NK-92 (cell line): ENCODE data around the gene NMNAT3.
"Not testable (repeated sequence)": the region's sequence is repeated elsewhere in the genome, so short reads cannot be mapped to it uniquely, and the experiment has no call there.

Source experiments
- DNase-seq: peaks from one replicate; lab custom pipeline; 2025; ENCODE audit not compliant: unreplicated experiment; lab: John Stamatoyannopoulos, UW

NMNAT3 gene

DNA sequence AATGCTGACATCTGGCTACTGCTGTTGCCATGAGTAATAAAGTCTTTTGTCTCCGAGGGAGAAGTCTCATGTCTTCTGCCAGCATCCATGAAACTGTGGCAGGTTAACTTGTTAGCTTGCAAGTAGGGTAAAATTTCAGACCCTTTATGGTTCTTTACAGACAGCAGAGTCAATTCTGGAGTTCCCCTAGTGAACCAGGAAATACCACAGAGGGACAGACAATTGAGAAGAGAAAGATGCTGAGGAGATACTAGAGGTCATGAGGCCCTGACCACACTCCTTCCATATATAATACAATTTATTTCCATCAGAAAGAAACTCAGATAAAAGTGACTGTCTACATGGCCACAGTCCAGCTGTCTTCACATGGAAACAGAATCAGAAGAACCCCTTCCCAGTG, 38.1 kb downstream of the NMNAT3 start:
- DNase-seq: no peak

DNA sequence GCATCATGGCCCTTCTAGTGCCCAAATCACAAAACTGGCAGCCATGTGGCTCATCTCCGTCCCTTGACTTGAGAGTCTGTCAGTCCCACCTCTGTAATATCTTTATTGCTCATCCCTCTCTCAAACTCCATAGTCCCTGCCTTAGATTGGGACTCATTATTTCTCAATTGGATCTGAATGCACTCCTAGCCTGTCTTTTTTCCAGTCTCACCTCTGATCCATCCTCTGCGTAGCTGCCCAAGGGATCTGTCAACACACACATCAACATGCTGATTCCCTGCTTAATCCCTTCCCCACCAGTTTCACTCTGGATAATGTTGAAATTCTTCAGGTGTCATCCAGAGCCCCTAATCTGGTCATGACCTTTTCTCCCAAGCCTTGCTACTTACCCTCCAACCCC, 39.3 kb downstream of the NMNAT3 start:
- DNase-seq: no peak

DNA sequence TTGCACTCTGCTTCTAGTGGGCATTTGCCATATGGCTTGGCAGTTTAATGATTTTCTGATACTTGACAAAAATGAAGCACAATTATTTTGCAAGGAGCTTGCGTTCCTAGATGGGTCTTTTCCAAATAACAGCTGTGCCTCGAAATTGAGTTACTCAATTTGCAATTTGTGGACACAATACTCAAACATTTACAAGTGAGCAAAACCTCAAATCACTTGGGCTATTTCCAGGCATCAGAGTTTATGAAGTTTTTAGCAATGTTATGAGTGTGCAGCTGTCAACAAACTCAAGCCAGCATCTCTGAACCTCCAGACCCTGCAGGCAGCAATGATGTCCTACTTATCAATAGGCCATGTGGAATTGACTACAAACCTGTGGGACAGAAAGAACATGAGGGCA, 41.3 kb downstream of the NMNAT3 start:
- DNase-seq: no peak

DNA sequence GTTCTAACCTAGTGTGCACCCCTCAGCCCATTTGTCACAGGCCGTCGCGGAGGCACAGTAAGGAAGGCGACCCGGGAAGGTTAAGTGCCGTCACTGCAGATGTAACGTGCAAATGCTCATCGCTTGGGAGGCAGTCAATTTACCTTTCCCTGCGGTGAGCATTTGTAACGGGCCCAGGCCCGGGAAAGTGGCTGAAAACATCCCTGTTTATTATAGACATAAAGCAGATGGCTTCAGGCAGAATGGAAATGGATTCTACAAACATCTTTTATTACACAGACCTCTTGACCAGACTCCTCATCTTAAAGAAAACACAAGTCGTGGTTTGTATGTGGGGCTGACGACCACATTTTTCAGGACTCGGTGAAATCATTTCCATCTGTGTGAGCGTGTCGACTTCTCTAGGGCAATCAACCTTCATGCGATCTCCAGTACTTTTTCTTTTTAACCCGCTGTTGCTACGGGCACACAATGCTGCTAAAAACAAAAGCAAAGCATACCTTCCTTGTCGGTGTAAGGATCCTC, 43.6 kb downstream of the NMNAT3 start:
- DNase-seq: no peak

DNA sequence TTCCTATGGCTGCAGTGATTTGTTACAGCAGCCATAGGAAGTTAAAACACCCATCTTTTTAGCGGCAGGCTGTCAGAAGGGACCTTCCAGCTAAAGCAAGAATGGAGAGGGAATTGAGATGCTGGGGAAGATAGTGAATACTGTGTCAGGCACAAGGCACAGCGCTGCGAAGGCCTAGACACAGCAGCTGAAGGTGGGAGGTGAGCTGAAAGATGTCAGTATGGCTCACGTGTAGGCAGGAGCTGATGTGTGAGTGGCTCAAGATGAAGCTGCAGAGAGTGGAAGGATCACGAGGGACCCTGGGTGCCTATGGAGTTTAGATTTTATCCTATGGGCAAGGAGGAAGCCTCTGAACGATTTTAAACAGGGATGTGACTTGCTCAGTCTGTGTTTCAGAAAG, 44.3 kb downstream of the NMNAT3 start:
- no peak for DNase-seq

DNA sequence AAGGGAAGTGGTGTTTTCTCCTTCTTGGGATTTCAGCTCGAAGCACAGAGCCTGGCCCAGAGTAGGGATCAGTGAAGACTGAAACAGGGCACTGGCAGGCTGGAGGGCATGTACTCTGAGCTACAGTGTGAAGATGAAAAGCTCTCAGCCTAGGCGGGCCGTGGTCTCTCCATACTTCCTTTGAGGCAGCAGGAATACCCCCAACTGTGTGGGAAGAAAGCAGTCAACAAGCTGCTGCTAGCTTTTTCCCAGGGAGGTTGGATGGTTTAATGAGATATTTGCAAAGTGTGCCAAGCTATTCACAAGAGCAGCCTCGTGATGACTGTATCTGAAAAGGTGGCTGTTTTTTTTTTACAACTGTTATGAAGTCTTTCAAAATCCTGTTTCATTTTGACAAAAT, 47.2 kb downstream of the NMNAT3 start:
- no peak for DNase-seq

DNA sequence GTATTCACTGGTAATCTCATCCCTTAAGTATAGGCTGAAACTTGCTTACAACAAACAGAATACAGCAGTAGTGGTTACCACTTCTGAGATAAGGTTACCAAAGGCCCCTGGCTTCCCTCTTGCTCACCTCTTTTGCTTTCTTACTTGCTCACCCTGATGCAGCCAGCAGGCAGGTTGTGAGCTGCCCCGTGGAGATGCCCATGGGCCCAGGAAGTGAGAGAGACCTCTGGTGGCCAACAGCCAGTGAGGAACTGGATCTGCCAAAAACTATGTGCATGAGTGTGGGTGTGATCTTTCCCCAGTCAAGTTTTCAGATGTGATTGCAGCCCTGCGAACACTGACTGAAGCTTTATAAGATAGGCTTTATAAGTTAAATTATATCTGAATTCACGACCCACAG, 48.7 kb downstream of the NMNAT3 start:
- DNase-seq: no peak

DNA sequence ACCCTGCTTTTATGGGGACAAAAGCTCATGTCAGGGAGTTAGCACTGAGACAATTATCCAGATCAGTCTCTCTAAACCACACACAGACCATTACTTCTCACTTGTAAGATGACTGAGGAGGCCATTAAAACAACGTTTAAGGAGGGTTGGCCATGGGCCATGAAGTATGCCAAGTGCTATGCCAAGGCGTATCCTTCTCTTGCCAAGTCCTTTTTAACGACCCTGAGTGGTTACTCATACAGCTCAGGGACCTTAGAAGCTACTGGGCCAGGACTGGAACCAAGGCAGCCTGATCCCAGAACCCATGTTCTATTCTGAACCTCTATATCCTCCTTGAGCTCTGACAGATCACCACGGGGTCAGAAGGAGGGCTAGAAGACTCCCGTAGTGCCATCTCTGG, 50.0 kb downstream of the NMNAT3 start:
- no peak for DNase-seq

DNA sequence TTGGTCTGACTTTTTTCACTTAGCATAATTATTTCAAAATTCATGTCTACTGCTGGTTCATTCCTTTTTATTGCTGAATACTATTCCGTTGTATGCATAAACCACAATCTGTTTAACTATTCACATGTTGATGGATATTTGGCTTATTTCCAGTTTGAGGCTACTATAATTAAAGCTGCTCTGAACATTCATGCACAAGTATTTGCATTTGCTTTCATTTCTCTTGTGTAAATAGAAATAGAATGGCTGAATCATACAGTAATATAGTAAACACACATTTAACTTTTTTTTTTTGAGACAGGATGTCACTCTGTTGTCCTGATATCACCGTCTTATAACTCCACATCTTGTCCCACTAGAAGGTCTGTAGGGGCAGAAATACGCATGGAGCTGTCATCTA, 57.3 kb downstream of the NMNAT3 start:
- DNase-seq: no peak

DNA sequence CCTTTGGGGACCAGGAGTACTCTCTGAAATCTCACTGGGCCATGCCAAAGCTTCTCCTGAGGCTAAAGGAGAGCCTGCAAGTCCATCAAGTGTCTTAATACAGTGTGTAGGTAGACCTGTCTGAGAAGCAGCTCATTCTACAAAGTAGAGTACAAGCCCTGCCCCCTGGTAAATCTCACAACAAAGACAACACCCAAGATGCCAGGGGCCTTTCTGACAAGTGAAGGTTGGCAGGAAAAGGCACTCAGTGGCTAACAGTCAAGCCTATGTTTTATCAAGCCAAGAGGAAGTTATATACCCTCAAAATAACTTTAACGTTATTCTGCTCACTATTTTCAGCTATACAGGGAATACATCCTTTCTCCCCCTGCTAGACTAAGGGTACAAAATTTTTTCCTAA, 58.3 kb downstream of the NMNAT3 start:
- no peak for DNase-seq

DNA sequence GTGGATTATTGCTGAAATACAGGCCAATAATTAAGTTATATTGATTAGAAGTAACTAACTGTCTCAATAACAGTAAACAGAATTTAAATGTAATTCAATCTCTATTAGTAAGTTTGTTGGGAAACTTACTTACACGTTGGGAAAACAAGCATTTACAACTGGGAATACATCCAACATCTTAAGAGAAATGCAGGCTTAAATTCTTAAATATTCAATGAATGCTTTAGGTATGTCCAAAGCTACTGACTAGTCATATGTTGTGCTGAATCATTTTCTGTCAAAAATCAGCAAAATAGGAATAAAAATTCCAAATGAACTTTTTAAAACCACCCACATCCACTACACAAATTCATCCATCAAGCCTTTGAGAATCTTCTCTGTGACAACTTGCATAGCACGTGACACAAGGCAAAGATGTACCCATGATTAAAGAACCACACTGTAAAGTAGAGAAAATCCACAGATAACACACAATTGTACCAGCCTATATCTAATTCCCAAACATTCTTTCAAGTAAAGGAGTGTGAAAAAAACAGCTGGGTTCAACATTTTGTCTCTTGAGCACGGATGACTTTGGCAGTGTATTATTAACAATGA, 60.0 kb downstream of the NMNAT3 start:
- DNase-seq: no peak

DNA sequence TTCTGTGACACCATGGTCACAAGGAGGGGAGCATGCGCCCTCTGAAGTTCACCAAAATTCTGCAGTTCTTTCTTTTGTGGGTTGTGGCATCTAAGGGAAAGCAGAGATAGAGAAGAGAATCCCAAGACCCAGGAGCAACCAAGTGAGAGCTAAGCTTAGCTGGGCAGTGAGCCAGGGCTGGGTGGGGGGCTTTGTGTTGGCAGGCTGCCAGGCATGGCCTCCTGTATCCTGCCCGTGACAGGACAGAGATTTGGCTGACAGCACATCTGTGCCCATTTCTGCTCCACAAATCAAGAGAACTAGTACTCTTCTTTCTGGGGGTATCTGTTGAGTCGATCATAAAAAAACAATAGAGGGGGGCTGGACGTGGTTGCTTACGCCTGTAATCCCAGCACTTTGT, 66.2 kb downstream of the NMNAT3 start:
- no peak for DNase-seq

DNA sequence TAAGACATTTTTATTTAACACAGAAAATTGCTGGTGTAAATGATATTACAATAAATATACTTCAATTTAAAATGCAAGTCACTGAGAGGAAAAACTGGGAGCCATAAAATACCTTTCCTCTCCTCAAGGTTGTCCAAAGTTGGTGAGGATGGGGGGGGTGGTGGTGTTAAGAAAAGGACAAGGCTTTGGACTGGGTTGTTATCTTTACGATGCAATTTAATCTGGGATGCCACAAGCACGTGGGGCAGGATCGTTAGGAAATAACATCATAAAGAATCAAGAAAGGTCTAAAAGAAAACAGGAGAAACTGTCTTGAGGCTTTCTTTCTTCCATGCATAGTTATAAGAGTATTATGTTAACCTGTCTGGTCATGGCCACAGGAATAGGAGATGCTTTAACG, 66.9 kb downstream of the NMNAT3 start:
- DNase-seq: no peak

DNA sequence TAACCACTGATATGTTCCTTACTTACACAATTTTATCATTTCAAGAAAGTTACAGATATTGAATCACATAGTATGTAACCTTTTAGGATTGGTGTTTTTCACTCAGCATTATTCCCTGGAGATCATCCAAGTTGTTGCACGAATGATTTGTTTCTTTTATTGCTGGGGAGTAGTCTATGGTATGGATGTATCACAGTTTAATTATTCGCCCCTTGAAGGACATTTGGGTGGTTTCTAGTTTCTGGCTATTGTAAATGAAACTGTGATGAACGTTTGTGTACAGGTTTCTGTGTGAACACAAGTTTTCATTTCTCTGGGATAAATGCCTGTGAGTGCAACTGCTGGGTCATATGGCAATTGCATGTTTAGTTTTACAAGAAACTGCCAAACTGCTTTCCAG, 68.8 kb downstream of the NMNAT3 start:
- no peak for DNase-seq

DNA sequence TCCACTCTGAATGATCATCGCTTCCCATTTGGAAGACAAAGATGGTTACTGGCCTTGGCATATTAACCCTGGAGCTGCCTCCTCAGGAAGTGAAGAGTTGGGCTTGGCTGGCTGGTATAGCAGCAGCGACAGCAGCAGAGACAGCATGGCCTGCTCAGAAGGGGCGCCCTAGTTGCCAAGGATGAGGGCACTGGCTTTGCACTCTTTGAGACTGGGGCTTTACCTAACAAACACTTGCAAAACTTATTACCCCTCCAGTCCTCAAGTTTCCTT, 69.7 kb downstream of the NMNAT3 start:
- DNase-seq: no peak

DNA sequence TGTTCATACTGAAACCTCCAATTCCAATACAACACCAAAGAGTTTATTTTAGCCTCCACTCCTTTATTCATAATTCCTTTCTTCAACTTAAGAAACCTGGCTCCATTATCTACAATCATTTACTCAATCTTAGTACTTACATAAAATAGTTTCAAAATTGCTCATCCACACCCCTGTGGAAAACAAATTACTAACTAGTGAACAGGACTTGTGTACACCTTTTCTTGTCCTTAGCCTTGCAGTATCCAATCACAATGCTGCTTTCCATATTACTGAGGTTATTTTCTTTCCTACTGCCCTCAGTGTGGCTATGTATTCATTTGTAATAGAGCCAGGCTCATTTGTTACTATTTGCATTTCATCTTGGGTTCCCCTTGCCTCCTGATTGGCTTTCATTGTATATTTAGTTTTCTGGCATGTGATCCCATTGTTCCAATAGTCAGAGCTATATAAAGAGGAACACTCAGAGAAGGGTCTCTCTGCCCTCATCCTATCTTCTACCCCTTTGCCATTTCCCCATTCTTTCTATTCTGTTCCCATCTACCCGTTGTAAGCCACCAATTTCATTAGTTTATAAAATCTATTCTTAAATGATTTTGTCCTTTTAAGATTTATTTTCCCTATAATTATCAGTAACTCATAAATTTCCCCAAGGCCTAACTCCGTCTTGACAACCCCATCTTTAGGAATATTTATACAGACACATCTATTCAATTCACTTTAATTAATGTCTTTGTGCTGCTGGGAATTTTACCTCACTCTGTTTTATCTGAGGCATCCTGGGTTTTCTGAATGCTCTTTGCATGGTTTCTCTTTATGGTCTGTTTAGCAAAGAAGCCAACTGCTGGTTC, 70.3 kb downstream of the NMNAT3 start:
- no peak for DNase-seq

DNA sequence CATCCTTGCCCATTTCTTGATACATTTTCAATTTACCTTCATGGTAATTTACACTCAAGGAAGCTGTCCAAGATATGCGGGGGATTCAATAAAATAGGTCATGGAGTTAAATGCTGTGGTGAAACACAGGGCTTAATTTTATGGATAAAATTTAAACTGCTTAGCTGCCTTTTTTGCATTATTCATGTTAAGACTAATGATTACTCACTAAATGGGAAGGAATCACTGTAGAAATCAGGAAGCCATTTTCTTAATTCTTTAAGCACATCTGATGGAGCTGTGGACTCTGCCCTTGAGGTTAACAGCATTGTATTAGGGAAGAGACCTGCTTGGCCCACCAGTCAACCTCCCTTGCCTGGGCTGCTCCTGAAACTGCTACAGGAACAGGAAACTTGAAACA, 75.8 kb downstream of the NMNAT3 start:
- no peak for DNase-seq

DNA sequence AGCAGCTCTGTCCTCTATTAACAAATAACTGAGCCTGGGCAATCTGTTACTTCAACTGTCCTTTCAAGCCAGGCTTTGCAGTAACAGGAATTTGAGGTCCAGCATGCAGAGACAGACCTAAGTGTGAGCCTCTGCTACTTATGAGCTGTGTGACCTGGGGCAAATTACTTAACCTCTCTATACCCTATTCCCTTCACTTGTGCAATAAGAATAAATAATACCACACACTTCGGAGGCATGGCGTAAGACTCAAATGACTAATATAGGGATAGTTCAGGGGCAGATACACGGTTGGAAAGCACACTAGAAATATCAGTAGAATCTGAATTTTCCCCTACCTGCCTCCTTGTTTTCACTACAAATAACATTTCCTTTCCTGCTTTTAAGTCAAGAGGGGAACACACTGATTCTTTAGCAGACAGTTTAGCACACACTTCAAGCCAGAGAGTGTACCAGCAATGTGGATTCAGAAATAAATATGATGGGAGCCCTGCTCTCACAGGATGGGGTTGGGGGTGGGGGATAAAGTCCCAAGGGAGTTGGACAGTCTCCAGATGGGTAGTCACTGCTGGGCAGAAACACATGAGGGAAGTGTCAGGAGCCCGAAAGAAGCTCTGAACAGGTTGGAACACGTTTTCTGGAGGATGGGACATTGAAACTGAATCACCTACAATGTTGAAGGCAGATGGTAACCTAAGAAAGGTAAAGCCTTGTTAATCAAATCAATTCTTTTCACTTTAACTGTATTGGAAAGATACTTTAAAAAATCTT, 76.4 kb downstream of the NMNAT3 start:
- no peak for DNase-seq

DNA sequence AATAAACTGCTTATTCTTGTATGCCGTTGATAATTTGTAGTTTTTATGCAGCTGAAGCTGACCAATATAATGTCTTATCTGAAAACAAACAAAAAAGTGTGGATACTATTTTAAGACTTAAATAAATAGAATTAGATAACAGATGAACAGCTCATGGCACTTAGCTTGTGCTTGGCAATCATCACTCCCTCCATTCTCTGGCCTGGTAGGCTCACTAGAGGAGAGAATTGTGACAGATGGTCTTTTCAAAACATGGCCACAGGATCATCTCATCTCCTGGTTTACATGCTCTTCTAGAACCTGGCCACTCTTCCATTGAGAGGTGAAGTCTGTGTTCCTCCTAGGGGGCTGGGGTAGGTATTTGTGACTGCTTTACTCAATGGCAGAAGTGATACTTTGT, 79.8 kb downstream of the NMNAT3 start:
- DNase-seq: no peak

DNA sequence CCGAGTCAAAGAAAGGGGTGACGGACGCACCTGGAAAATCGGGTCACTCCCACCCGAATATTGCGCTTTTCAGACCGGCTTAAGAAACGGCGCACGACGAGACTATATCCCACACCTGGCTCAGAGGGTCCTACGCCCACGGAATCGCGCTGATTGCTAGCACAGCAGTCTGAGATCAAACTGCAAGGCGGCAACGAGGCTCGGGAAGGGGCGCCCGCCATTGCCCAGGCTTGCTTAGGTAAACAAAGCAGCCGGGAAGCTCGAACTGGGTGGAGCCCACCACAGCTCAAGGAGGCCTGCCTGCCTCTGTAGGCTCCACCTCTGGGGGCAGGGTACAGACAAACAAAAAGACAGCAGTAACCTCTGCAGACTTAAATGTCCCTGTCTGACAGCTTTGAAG, 86.6 kb downstream of the NMNAT3 start:
- DNase-seq: not testable (repeated sequence)

DNA sequence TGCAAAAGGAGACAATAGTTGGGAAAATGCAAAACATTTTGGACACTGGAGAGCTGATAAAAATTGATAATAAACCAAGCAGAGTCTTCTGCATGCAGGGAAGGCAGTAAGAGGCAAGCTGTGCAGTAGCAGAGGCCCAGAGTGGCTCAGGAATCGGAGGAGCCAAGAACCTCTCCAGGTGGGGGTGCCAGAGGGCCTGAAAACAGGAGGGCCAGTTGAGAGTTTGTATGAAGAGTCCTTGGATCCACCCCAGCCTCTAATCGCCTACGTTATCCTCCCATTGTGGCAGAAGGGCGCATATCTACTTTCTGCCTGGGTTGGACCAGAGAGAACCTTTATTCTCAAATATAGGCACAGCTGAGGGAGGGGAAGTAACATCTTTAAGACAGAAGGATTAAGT, 89.3 kb downstream of the NMNAT3 start:
- no peak for DNase-seq

DNA sequence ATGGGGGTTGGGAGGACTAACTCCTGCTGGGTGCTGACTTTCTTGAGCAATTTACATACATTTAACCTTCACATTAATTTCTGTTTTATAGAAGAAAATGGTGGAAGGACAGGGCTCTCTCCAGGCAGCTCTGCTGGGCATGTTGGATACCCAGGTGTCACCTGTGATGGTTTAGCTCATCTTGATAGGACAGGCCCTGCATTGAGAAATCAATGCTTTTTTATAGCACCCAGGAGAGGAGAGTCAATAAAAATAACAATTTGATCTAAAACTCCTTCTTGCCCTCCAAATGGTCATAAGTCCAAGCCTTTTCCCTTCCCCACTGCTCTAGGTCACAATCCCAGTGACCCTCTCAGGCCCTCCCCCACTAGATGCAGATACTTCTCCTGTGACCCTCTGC, 90.0 kb downstream of the NMNAT3 start:
- DNase-seq: no peak
